Measurements from ENCODE around the gene IMMT.

- no peak for TF ChIP-seq GATA2 (IDR thresholded peaks at IDR 0.05; ENCODE audit: low read depth, low read length)
- no peak for TF ChIP-seq GATA3 (IDR thresholded peaks at IDR 0.05; ENCODE audit: low read depth, low read length)
These were observed 39.4 kb upstream of the IMMT start for GRCh38 chr2:86234563-86235131.

Measured in SH-SY5Y (cell line).